GM23248 (cell line): ENCODE measurements around the gene PLXNA1. TPM values are rescaled to one million over a fixed set of nuclear protein-coding genes. Genes with fewer than 3 reads are reported as not detected.
A peak's percentile ranks its signal among the peaks of the same experiment; 100 is the strongest.

Source experiments
- DNase-seq: peaks from one replicate; pipeline ENCODE4 v3.0.0-alpha.2; 2015
- H2AFZ ChIP-seq: fragments of 200-600 bp; sonication (generic); 2 replicates; pipeline ENCODE4 v1.6.1; 2016; ENCODE audit warnings: antibody characterized with exemption
- H3F3A ChIP-seq: fragments of 200-600 bp; sonication (generic); 2 replicates; pipeline ENCODE4 v1.6.1; 2016; ENCODE audit warnings: mild to moderate bottlenecking, antibody characterized with exemption, mixed run types; ENCODE audit not compliant: insufficient read depth
- H3K27ac ChIP-seq: fragments of 200-600 bp; sonication (generic); 2 replicates; pipeline ENCODE4 v1.5.1; 2016; ENCODE audit warnings: mild to moderate bottlenecking
- H3K27me3 ChIP-seq: fragments of 200-600 bp; sonication (generic); replicated peaks from 2 replicates; pipeline ENCODE4 v1.6.1; 2016; ENCODE audit warnings: mild to moderate bottlenecking; ENCODE audit not compliant: insufficient read depth
- H3K36me3 ChIP-seq: fragments of 200-600 bp; sonication (generic); 2 replicates; pipeline ENCODE4 v1.6.1; 2016; ENCODE audit warnings: low read depth, mild to moderate bottlenecking
- H3K4me1 ChIP-seq: fragments of 200-600 bp; sonication (generic); 2 replicates; pipeline ENCODE4 v1.6.1; 2016; ENCODE audit warnings: mild to moderate bottlenecking; ENCODE audit not compliant: insufficient read depth
- H3K4me2 ChIP-seq: fragments of 200-600 bp; sonication (generic); one replicate; pipeline ENCODE4 v1.6.1; 2016; ENCODE audit warnings: mild to moderate bottlenecking; ENCODE audit not compliant: unreplicated experiment
- H3K4me3 ChIP-seq: fragments of 200-600 bp; sonication (generic); 2 replicates; pipeline ENCODE4 v1.5.1; 2016; ENCODE audit warnings: mild to moderate bottlenecking
- H3K79me2 ChIP-seq: fragments of 200-600 bp; sonication (generic); 2 replicates; pipeline ENCODE4 v1.6.1; 2016; ENCODE audit warnings: mild to moderate bottlenecking; ENCODE audit not compliant: insufficient read depth
- H3K9ac ChIP-seq: fragments of 200-600 bp; sonication (generic); 2 replicates; pipeline ENCODE4 v1.6.1; 2016; ENCODE audit warnings: mild to moderate bottlenecking
- H3K9me2 ChIP-seq: fragments of 200-600 bp; sonication (generic); 2 replicates; pipeline ENCODE4 v1.6.1; 2016; ENCODE audit warnings: mixed run types, mild to moderate bottlenecking, moderate library complexity; ENCODE audit not compliant: insufficient read depth
- H3K9me3 ChIP-seq: fragments of 200-600 bp; sonication (generic); one replicate; pipeline ENCODE4 v1.6.1; 2017; ENCODE audit warnings: low read depth
- H4K20me1 ChIP-seq: fragments of 200-600 bp; sonication (generic); 2 replicates; pipeline ENCODE4 v1.6.0; 2016; ENCODE audit not compliant: insufficient read depth
- EZH2 ChIP-seq: fragments of 200-600 bp; sonication (generic); IDR thresholded peaks from 2 replicates; pipeline ENCODE4 v1.6.1; 2018; ENCODE audit warnings: antibody characterized with exemption, mild to moderate bottlenecking; ENCODE audit not compliant: insufficient read depth, poor library complexity, severe bottlenecking
- EZH2phosphoT487 ChIP-seq: fragments of 200-600 bp; sonication (generic); IDR thresholded peaks from 2 replicates; pipeline ENCODE4 v1.6.1; 2018; ENCODE audit warnings: antibody characterized with exemption, moderate library complexity, mild to moderate bottlenecking, low read depth; ENCODE audit not compliant: insufficient read depth
- WGBS, 2 experiments: methylation state at CpG; one replicate each; pipeline ENCODE4 v1.1.6; 2015 to 2017; ENCODE audit warnings: low lambda C conversion rate in 2 of 2, low coverage in 1 of 2; ENCODE audit errors: missing lambda C conversion rate in 2 of 2; 5-methylcytosine and 5-hydroxymethylcytosine counted together
- in situ Hi-C: fragments of 300-500 bp; cut with MboI; formaldehyde crosslinking; loops from 2 replicates; pipeline ENCODE4 v1.15.0; 2020
- polyA plus RNA-seq: library from polyadenylated mRNA; unstranded; fragments of >200 nt; fragmentation: Nextera tagmentation; extraction: Ambion mirVana; gene quantifications from 2 replicates; pipeline ENCODE4 v1.2.1, GENCODE V29; 2016
- total RNA-seq: library from RNA; depleted of rRNA; stranded (reverse); fragments of >200 nt; shearing (Covaris generic); gene quantifications from 2 replicates; pipeline ENCODE4 v1.2.3, GENCODE V29; 2014

PLXNA1 gene
- total and polyA plus RNA-seq, 2 experiments from 2014 or later = 13.4 to 84.7 TPM

DNA sequence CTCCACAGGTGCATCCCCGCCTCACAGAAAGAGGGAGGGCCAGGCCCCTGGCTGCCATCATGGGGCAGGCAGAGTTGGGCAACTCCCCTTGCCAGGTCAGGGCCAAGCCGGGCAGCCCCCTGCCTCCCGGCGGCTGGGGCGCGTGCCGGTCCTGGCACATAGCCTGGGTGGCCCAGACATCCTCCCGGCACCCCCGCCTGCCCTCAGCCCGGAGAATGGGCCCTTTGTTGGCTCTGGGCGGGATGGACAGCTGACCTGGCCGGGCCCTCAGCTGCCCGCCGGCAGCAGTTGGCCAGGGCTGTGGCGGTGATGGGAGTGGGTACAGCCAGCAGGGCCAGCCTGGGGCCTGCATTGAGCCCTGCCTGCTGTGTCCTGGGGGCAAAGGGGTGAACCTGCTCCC lies 16.5 kb downstream of the PLXNA1 start:
- DNase-seq = no peak
- H3K9ac ChIP-seq = no peak overlapping the region
- no peak overlapping the region for H3K4me2 ChIP-seq
- peaks cover 28% of the 10 kb centered on the region for H3K4me1 ChIP-seq
- H2AFZ ChIP-seq = no peak overlapping the region
- no peaks in the 10 kb centered on the region for H3K27me3 ChIP-seq
- H3K9me2 ChIP-seq = no peaks in the 10 kb centered on the region
- H3K79me2 ChIP-seq = peaks cover 74% of the 10 kb centered on the region
- in situ Hi-C loops = no loop called here
- TF ChIP-seq EZH2phosphoT487 (no peak), EZH2 (no peak)
- peaks cover 5% of the 10 kb centered on the region; the same call in 1 of the 2 replicates for H3F3A ChIP-seq
- H3K9me3 ChIP-seq = no peaks in the 10 kb centered on the region
- no peaks in the 10 kb centered on the region for H3K36me3 ChIP-seq
- no peak overlapping the region for H3K27ac ChIP-seq
- no peak overlapping the region for H3K4me3 ChIP-seq
- no peaks in the 10 kb centered on the region for H4K20me1 ChIP-seq
- WGBS, 2 experiments = 76 to 84% methylated on average over 13 to 15 of the region's 15 CpGs

DNA sequence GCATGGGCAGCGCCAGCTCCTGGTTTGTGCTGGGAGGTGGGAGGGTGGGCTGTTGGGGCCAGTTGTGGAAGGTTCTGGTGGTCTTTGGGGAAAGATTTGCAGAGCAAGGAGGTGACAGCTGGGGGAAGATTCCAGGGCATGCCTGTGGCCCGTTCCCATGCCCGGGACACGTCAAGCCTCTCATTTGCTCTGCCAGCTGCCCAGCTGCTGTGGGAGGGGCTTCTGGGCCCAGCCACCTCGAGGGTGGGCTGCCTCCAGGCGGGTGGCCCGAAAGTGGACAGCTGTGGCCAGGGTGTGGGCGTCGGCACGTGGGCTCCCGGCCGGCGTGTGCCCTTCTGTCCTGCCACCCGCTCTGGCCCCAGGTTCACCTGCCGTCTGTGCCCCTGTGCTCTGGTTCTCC lies 17.2 kb downstream of the PLXNA1 start:
- TF ChIP-seq EZH2phosphoT487 (no peak), EZH2 (no peak)
- DNase-seq = no peak
- no peaks in the 10 kb centered on the region for H3K36me3 ChIP-seq
- 64 to 73% methylated on average over 10 to 15 of the region's 15 CpGs for WGBS, 2 experiments
- no peak overlapping the region for H2AFZ ChIP-seq
- no peak overlapping the region for H3K27ac ChIP-seq
- no peaks in the 10 kb centered on the region for H4K20me1 ChIP-seq
- H3K27me3 ChIP-seq = no peaks in the 10 kb centered on the region
- in situ Hi-C loops = no loop called here
- H3K4me3 ChIP-seq = no peak overlapping the region
- peaks cover 28% of the 10 kb centered on the region for H3K4me1 ChIP-seq
- H3K9ac ChIP-seq = no peak overlapping the region
- H3K4me2 ChIP-seq = no peak overlapping the region
- peaks cover 5% of the 10 kb centered on the region; the same call in 1 of the 2 replicates for H3F3A ChIP-seq
- no peaks in the 10 kb centered on the region for H3K9me2 ChIP-seq
- H3K79me2 ChIP-seq = peaks cover 67% of the 10 kb centered on the region
- no peaks in the 10 kb centered on the region for H3K9me3 ChIP-seq

DNA sequence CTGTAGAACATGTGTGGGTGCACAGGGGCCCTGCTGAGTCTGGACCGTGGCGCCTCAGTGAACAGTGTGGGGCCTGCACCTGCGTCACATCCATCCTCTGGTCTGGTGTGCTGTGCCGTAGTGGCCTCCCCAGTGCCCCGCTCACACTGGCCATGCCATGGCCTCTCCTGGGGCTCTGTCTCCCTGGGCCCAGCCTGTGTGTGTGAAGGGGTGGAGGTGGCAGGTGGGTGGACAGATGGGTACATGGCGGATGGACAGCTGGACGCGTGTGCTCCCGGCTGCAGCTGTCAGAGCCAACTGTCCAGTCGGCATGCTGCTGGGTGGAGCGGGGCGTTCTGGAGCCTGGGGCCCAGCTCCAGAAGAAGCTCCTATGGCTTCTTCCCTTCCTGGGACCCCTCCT lies 17.8 kb downstream of the PLXNA1 start:
- H3F3A ChIP-seq = peaks cover 5% of the 10 kb centered on the region; the same call in 1 of the 2 replicates
- TF ChIP-seq EZH2 (no peak), EZH2phosphoT487 (no peak)
- no peak overlapping the region for H3K4me3 ChIP-seq
- H3K9me2 ChIP-seq = no peaks in the 10 kb centered on the region
- H3K9me3 ChIP-seq = no peaks in the 10 kb centered on the region
- in situ Hi-C loops = no loop called here
- H3K27me3 ChIP-seq = no peaks in the 10 kb centered on the region
- H4K20me1 ChIP-seq = no peaks in the 10 kb centered on the region
- no peak overlapping the region for H3K27ac ChIP-seq
- H3K79me2 ChIP-seq = peaks cover 61% of the 10 kb centered on the region
- peaks cover 28% of the 10 kb centered on the region for H3K4me1 ChIP-seq
- 77 to 84% methylated on average over 12 of the region's 12 CpGs for WGBS, 2 experiments
- H3K36me3 ChIP-seq = no peaks in the 10 kb centered on the region
- H2AFZ ChIP-seq = no peak overlapping the region
- no peak overlapping the region for H3K4me2 ChIP-seq
- no peak for DNase-seq
- H3K9ac ChIP-seq = 0 out of 2 replicates have a peak overlapping the region, but pooled peaks have one; percentile 86

DNA sequence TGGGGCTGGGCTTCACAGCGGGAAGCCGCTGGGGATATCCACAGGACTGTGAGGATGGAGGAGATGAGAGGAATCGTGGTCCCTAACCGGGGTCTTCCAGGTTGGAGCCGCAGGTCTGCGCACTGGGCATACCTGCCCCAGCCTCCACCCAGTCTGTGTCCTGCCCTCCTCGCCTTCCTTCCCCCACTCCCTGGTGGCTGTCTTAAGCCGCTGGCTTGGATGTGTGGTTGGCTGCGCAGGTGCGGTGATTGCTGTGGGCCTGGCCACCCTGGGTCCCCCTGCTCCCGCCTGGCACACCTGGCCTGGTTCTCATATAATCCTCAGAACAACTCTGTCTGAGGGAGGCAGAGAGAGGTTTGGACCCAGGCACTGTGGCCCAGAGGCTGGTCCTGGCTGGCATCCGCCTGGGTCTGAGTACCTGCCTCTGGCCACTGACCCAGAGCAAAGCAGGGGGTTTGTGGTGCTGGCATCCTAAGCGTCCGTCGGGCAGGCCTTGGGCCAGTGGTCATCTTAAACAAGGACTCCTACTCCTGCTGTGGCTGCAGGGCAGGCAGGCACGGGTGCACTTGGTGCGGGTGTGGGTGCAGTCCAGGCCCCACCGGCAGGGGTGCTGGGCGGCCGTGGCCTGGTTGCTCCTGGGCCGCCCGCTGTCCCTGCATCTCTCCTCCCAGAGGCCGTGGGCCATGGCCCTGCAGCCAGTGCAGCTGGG lies 18.7 kb downstream of the PLXNA1 start:
- peak overlapping the region; percentile 71; the same call in 1 of the 2 replicates for H2AFZ ChIP-seq
- no peak for DNase-seq
- no peaks in the 10 kb centered on the region for H3K9me2 ChIP-seq
- H3K79me2 ChIP-seq = peaks cover 52% of the 10 kb centered on the region
- peaks cover 27% of the 10 kb centered on the region for H3K4me1 ChIP-seq
- H3K9ac ChIP-seq = peak overlapping the region; percentile 86
- TF ChIP-seq EZH2 (no peak), EZH2phosphoT487 (no peak)
- no peaks in the 10 kb centered on the region for H3K36me3 ChIP-seq
- 42 to 53% methylated on average over 20 to 22 of the region's 23 CpGs for WGBS, 2 experiments
- in situ Hi-C loops = no loop called here
- no peak overlapping the region for H3K4me3 ChIP-seq
- H3K4me2 ChIP-seq = peak overlapping the region; percentile 80
- no peaks in the 10 kb centered on the region for H3K9me3 ChIP-seq
- H3F3A ChIP-seq = peaks cover 5% of the 10 kb centered on the region; the same call in 1 of the 2 replicates
- H4K20me1 ChIP-seq = no peaks in the 10 kb centered on the region
- no peaks in the 10 kb centered on the region for H3K27me3 ChIP-seq
- peak overlapping the region; percentile 92 for H3K27ac ChIP-seq
